GM18909 (cell line): Measurements from ENCODE around the gene LRRC27.
"Not testable (repeated sequence)": the region's sequence is repeated elsewhere in the genome, so short reads cannot be mapped to it uniquely, and the experiment has no call there.

Experiments used
- ATAC-seq: cut with Tn5 transposase; IDR thresholded peaks from one replicate; pipeline ENCODE4 v1.9.1; 2021; ENCODE audit warnings: mild to moderate bottlenecking; ENCODE audit not compliant: unreplicated experiment, poor library complexity

The LRRC27 gene

DNA sequence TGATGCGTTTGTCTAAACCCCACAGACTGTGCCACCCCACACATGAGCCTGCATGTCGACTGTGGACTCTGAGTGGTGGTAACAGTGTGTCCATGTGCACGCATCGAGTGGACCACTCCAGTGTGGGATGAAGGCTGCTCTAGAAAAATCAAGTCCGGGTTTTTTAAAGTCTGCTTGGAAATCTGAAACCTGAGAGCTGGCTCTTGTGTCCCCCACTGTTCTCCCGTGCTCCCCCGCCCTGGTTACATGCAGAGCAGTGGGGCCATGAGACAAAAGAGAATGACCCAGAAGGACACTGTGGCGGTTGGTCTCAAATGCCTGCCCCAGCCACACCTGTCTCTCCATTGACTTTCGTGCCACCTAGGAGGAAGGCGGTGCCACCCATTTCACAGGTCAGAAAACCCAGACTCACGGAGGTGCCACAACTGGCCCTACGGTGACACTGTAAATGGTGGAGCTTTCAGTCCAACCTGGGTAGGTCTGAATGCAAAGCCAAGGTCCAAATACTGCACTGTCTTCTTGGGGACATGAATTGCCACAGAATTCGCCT, 37.7 kb downstream of the LRRC27 start:
- no peak for ATAC-seq

DNA sequence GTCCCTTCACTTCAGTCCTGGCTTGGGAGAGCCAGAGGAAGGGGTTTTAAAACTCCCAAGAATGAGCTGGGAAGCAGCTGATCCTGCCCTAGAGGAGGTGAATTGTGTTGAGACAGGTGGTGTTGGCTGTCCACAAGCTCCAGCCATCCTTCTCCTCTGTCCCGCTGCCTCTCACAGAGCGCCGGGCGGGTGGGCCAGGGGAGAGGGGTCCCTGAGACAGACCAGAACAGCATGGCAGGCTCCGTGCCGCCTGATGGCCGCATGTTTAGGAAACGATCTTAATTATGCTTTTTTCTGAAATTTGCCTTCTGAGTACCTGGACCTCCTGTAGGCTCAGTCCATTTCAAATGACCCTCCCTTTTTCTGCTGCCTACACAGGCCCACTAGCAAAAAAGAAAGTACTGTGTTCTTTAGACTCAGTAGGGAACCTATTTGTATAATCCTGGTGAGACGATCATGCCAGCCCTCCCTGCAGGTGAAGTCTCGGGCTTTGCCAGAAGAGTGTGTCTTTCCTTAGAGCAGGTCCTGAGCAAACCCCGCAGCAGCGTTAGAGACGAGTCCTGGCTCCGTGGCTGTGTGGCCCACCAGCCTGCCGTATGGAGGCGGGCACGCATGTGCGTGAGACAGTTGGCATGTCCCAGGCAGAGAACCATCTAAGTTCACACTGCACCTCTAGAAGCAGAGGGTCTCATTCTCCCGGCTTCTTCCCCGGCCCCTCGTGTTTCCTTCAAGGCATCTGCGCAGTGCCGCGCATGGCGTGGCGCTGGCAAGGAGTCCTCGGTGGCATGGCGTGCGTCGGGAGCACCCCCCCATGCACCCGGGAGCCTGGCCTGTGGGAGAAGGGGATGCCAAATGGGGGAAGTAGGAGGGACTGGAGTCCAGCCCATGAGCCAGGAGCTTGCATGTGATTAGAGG, 38.7 kb downstream of the LRRC27 start:
- no peak for ATAC-seq

DNA sequence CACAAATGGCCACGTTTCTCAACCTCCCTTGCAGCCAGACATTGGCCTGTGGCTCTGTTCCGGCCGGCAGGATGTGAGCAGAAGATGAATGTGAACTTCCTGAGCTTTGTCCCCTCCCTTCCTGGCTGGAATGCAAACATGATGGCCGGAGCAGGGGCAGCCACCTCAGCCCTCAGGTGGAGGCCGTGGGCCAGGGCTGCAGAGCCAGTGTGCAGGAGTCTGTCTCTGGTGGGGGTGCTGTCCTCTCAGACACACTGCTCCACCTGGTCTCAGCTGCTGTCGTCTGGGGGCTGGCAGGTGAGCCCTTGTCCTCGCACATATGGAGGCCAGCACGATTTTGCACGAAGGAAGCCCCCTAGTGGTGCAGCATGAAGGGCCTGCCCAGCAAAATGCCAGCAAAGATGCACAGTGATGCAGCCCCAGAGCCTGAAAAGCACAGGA, 39.7 kb downstream of the LRRC27 start:
- no peak for ATAC-seq

GRCh38 chr10:132372516-132373095, 40.6 kb downstream of the LRRC27 start:
- no peak for ATAC-seq

GRCh38 chr10:132373241-132373955, 41.4 kb downstream of the LRRC27 start:
- no peak for ATAC-seq

DNA sequence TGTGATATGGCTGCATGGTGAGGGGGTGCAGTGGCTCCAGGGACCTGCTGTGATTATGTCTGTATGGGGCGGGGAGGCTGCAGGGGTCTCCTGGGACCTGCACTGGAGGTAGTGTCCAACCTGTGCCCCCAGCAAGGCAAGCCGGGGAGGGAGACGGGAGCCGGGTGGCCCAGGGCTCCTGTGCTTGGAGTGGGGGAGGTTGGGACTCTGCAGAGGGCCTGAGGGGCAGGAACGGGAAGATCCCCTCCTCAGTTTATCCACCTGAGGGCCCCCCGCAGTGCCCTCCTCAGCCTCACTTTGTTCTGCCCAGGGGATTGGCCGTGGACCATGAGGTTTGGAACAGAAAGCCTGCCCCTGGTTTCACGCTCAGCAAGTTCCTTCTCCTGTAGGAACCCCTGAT, 42.2 kb downstream of the LRRC27 start:
- ATAC-seq: no peak

GRCh38 chr10:132374612-132375011, 42.6 kb downstream of the LRRC27 start:
- no peak for ATAC-seq

GRCh38 chr10:132375116-132375794, 43.3 kb downstream of the LRRC27 start:
- ATAC-seq: no peak

DNA sequence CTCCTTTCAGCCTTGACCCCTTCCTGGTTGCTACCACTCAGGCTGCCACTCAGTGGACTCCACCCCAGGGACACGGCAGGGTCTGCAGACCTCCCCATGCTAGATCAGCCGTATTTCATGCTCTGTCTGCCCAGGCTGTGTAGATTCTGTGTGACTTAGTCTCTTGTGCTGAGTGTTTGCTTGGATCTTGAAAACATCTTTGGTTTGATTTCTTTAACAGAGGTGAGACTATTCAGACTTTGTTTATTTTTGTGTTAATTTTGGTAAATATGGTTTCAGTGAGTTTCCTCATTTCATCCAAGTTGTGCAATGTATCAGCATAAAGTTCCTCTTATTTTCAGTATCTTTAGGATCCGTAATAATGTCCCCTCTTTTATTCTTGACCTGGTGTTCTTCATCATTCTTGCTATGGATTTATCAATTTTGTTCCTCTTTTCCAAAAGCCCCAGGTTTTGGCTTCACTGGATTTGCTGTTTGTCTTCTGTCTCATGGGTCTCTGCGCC, 43.9 kb downstream of the LRRC27 start:
- ATAC-seq: no peak

DNA sequence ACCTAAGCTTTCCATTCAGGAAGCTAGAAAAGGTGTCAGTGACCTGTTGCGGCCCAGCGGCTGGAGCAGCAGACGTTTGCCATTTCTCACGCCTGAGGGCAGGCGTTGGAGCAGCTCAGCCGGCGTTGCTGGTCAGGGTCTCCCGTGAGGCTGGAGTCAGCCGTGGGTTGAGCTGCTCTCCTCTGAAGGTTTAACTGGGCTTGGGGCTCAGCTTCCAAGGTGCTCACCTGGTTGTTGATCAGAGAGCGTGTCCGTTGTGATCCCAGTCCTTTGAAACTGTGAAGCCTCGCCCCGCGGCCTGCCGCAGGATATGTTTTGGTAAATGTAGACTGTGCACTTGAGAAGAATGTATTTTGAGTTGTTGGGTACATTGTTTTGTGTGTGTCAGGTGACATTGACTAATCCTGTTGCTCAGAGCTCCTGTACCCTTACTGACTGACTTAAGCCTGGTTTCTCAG, 44.4 kb downstream of the LRRC27 start:
- ATAC-seq: no peak

DNA sequence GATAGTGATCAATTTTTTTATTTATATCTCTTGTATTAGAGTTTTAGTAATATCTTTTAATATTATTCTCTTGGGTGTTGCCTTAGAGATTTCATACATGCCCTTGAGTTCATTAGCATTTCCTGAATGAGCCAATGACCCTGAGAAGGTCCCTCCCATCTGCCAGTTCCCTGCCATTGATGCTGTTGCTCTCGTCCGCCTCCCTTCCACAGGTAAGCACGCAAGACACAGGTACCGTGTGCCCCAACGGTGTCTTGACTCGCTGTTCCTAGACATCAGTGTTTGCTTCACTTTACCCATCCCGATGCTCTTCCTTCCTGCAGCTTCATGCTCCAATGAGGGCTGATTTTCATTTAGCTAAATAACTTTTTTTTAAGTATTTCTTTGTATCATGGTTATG, 45.3 kb downstream of the LRRC27 start:
- ATAC-seq: no peak

DNA sequence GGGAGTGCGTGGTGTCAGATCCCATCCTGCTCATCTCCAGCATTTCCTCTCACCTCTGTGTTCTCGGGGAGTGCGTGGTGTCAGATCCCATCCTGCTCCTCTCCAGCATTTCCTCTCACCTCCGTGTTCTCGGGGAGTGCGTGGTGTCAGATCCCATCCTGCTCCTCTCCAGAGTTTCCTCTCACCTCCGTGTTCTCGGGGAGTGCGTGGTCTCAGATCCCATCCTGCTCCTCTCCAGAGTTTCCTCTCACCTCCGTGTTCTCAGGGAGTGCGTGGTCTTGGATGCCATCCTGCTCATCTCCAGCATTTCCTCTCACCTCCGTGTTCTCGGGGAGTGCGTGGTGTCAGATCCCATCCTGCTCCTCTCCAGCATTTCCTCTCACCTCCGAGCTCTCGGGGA, 47.0 kb downstream of the LRRC27 start:
- ATAC-seq: not testable (repeated sequence)

- not testable (repeated sequence) for ATAC-seq
These were observed 49.0 kb downstream of the LRRC27 start for GRCh38 chr10:132380986-132381385.

DNA sequence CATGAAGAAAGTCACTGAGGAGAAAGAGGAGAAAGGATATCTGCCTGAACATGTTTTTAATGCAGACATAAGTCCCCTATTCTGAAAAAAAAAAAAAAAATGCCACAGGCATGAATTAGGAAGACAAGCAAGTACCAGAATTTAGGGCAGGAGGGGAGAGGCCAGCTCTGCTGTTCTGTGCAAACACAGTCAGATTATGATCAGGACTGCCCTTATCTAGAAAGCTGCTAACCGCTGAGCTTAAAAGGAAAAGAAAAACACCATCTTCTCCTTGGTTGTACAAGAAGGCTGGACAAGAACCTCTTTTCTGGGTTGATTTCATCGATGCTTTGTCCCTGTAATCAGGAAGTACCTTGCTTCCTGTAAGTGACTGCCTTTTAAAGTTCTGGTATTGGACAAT, 49.7 kb downstream of the LRRC27 start:
- ATAC-seq: no peak

DNA sequence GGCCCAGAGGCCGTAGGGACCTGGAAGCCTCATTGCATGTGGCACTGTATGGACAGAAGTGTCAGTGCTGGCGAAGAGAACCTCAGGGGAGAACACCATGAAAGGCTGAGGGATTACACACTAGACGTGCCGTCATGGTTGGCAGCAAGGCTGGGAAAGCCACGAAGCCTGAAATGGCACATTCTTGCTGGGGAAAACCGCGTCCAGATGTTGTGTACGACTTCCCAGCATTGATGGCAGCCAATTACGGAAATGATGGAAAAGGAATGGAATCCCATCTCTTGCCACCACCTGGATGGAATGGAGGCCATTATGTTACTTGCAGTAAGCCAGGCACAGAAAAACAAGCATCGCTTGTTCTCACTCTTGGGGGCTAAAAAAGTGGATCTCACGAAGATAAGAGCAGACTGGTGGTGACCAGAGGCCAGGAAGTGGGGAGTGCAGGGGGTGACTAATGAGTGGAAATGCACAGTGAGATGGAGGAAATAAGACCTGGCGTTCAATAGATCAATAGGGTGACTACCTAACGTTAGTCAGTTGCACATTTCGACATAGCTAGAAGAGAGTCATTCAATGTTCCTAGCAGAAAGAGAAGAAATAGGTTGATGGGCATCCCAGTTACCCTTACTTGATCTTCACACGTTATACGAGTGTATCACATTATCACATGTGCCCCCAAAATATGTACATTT, 50.4 kb downstream of the LRRC27 start:
- ATAC-seq: no peak

GRCh38 chr10:132383101-132383500, 51.1 kb downstream of the LRRC27 start:
- no peak for ATAC-seq

DNA sequence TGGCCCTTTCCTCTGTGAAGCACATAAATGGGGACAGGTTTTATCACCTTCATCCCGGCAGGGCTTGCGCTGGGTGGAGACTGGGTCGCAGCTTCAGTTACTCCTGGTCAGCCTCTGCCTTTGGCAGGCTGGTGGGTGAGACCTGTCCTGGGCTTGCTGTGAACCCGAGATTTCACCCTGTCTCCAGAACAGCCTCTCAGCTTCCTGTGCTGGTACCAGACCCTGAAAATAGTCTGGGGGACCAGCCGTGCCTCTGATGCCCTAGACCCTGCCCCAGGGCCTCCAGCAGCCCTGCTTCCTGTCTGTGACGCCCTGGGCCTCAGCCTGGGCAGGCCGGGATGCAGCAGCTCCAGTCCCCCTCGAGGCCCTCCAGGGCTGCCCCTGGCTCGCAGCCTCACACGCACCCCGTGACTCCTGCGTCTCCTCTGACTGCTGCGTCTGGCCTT, 51.8 kb downstream of the LRRC27 start:
- ATAC-seq: no peak

- ATAC-seq: no peak
These were observed 52.8 kb downstream of the LRRC27 start for GRCh38 chr10:132384618-132385388.

GRCh38 chr10:132385389-132385667, 53.3 kb downstream of the LRRC27 start:
- ATAC-seq: no peak
